Measurements from ENCODE around the gene AXIN2.

The AXIN2 gene

DNA sequence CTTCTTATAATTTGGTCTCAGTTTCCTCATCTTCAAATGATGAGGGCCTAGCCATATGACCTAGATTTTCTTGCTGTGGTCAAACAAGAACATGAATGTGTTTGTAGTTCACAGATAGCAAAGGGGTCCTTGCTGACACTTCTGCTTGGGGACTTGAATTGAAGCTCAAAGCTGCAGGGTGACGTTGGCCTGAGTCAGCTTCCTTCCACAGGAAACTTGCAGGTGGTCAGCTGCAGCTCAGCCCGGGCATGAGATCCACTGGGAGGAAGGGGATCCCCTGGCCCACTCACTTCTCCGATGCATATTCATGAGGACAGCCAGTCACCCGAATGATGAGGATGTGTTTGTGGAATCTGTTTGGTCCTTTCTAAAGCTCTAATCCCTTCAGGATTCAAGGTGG lies 42.6 kb upstream of the AXIN2 start:
- H3K27me3 ChIP-seq (ENCODE audit: insufficient read depth, poor library complexity, severe bottlenecking), result peaks cover 2% of the 10 kb centered on the region
- no peak for TF ChIP-seq POLR2AphosphoS5 (IDR thresholded peaks at IDR 0.05; ENCODE audit: low read depth)
- TF ChIP-seq, protein P1, sequence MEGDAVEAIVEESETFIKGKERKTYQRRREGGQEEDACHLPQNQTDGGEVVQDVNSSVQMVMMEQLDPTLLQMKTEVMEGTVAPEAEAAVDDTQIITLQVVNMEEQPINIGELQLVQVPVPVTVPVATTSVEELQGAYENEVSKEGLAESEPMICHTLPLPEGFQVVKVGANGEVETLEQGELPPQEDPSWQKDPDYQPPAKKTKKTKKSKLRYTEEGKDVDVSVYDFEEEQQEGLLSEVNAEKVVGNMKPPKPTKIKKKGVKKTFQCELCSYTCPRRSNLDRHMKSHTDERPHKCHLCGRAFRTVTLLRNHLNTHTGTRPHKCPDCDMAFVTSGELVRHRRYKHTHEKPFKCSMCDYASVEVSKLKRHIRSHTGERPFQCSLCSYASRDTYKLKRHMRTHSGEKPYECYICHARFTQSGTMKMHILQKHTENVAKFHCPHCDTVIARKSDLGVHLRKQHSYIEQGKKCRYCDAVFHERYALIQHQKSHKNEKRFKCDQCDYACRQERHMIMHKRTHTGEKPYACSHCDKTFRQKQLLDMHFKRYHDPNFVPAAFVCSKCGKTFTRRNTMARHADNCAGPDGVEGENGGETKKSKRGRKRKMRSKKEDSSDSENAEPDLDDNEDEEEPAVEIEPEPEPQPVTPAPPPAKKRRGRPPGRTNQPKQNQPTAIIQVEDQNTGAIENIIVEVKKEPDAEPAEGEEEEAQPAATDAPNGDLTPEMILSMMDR (IDR thresholded peaks at IDR 0.05; ENCODE audit: insufficient read depth, low read length), result no peak
- TF ChIP-seq SPI1 (IDR thresholded peaks at IDR 0.05; ENCODE audit: borderline replicate concordance, low read depth), result no peak
- TF ChIP-seq, protein P2, sequence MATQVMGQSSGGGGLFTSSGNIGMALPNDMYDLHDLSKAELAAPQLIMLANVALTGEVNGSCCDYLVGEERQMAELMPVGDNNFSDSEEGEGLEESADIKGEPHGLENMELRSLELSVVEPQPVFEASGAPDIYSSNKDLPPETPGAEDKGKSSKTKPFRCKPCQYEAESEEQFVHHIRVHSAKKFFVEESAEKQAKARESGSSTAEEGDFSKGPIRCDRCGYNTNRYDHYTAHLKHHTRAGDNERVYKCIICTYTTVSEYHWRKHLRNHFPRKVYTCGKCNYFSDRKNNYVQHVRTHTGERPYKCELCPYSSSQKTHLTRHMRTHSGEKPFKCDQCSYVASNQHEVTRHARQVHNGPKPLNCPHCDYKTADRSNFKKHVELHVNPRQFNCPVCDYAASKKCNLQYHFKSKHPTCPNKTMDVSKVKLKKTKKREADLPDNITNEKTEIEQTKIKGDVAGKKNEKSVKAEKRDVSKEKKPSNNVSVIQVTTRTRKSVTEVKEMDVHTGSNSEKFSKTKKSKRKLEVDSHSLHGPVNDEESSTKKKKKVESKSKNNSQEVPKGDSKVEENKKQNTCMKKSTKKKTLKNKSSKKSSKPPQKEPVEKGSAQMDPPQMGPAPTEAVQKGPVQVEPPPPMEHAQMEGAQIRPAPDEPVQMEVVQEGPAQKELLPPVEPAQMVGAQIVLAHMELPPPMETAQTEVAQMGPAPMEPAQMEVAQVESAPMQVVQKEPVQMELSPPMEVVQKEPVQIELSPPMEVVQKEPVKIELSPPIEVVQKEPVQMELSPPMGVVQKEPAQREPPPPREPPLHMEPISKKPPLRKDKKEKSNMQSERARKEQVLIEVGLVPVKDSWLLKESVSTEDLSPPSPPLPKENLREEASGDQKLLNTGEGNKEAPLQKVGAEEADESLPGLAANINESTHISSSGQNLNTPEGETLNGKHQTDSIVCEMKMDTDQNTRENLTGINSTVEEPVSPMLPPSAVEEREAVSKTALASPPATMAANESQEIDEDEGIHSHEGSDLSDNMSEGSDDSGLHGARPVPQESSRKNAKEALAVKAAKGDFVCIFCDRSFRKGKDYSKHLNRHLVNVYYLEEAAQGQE (IDR thresholded peaks at IDR 0.05; ENCODE audit: insufficient replicate concordance, low read depth), result no peak
- TF ChIP-seq GABPA (IDR thresholded peaks at IDR 0.05; ENCODE audit: low read depth), result no peak
- DNase-seq (ENCODE audit: low read depth in 1 of 2, low spot score in 1 of 2), result no peak
- no peak overlapping the region for H3K27ac ChIP-seq (replicated peaks)
- H3K4me3 ChIP-seq (replicated peaks; ENCODE audit: insufficient read depth, low read length), result no peak overlapping the region

DNA sequence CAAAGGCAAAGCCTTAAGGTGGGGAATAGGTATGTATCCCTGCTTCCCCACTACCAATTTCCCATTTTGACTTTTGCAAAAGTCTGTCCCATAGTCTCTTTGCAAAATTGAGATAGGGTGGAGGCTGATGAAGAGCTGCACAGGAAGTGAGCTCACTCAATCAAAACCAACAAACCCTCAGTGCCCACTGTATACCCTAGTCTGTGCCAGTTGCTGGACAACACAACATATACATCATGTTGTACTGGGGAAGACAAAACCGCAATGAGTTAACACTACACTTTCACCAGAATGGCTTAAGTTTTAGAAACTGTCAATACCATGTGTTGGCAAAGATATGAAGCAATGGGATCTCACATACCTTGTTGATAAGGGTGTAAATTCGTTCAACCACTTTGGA lies 40.4 kb upstream of the AXIN2 start:
- no peak for DNase-seq (ENCODE audit: low read depth in 1 of 2, low spot score in 1 of 2)
- no peak overlapping the region for H3K27ac ChIP-seq (replicated peaks)
- TF ChIP-seq, protein P1 (IDR thresholded peaks at IDR 0.05; ENCODE audit: insufficient read depth, low read length), result no peak
- H3K4me3 ChIP-seq (replicated peaks; ENCODE audit: insufficient read depth, low read length), result no peak overlapping the region
- H3K27me3 ChIP-seq (ENCODE audit: insufficient read depth, poor library complexity, severe bottlenecking), result peaks cover 2% of the 10 kb centered on the region

DNA sequence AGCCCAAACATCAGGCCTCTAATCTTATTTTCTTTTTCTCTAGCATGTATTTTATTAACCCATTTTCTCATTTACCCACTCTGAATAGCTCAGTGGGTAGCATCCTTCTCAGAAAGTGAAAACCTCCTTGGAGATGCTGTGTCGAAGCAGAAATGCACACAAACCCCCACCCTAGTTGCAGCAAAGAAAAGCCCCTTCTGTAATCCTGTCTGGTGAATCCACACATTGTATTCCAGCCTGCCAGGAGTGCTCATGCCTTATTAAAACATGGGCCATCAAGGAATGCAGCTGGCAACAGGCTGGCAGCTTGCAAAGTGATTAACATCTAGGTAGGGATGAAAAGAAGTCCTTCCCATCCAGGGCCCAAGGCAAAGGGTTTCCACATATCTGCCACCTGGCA lies 39.7 kb upstream of the AXIN2 start:
- no peak overlapping the region for H3K4me3 ChIP-seq (replicated peaks; ENCODE audit: insufficient read depth, low read length)
- H3K27me3 ChIP-seq (ENCODE audit: insufficient read depth, poor library complexity, severe bottlenecking), result peaks cover 2% of the 10 kb centered on the region
- TF ChIP-seq, protein P1 (IDR thresholded peaks at IDR 0.05; ENCODE audit: insufficient read depth, low read length), result no peak
- no peak for TF ChIP-seq SPI1 (IDR thresholded peaks at IDR 0.05; ENCODE audit: borderline replicate concordance, low read depth)
- TF ChIP-seq, protein P2 (IDR thresholded peaks at IDR 0.05; ENCODE audit: insufficient replicate concordance, low read depth), result no peak
- TF ChIP-seq GABPA (IDR thresholded peaks at IDR 0.05; ENCODE audit: low read depth), result no peak
- TF ChIP-seq POLR2AphosphoS5 (IDR thresholded peaks at IDR 0.05; ENCODE audit: low read depth), result no peak
- no peak overlapping the region for H3K27ac ChIP-seq (replicated peaks)
- no peak for DNase-seq (ENCODE audit: low read depth in 1 of 2, low spot score in 1 of 2)

DNA sequence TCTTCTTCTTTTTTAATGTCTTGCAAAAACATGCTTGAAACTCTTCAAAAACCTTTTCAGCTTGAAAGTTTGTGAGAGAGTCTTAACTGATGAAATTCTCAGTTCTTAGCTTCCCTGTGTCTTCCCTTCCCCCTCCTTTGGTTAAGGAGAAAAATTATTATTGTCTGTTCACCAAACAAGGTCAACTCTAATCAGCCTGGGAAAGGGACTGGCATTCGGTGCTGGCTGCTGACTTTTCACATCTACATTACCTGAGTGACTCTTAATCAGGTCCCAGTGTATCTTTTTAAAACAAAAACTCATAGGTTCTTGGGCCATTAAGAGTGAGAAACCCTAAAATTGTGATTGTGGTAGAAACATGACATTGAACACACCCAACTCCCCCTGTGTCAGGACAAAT lies 39.1 kb upstream of the AXIN2 start:
- Histone ChIP-seq H3K27me3 (ENCODE audit: insufficient read depth, poor library complexity, severe bottlenecking) (peaks cover 2% of the 10 kb centered on the region), H3K27ac (replicated peaks) (no peak overlapping the region), H3K4me3 (replicated peaks; ENCODE audit: insufficient read depth, low read length) (no peak overlapping the region)
- no peak for DNase-seq (ENCODE audit: low read depth in 1 of 2, low spot score in 1 of 2)
- TF ChIP-seq, protein P2 (IDR thresholded peaks at IDR 0.05; ENCODE audit: insufficient replicate concordance, low read depth), result no peak
- TF ChIP-seq, protein P1 (IDR thresholded peaks at IDR 0.05; ENCODE audit: insufficient read depth, low read length), result no peak
- TF ChIP-seq SPI1 (IDR thresholded peaks at IDR 0.05; ENCODE audit: borderline replicate concordance, low read depth) (no peak), GABPA (IDR thresholded peaks at IDR 0.05; ENCODE audit: low read depth) (no peak), POLR2AphosphoS5 (IDR thresholded peaks at IDR 0.05; ENCODE audit: low read depth) (no peak)
